HG03108 (cell line): ENCODE results near the gene CYB561D1.

ENCODE experiments used
- ATAC-seq: cut with Tn5 transposase; IDR thresholded peaks from one replicate; pipeline ENCODE4 v1.9.1; 2021; ENCODE audit warnings: moderate library complexity; ENCODE audit not compliant: unreplicated experiment

CYB561D1 gene

DNA sequence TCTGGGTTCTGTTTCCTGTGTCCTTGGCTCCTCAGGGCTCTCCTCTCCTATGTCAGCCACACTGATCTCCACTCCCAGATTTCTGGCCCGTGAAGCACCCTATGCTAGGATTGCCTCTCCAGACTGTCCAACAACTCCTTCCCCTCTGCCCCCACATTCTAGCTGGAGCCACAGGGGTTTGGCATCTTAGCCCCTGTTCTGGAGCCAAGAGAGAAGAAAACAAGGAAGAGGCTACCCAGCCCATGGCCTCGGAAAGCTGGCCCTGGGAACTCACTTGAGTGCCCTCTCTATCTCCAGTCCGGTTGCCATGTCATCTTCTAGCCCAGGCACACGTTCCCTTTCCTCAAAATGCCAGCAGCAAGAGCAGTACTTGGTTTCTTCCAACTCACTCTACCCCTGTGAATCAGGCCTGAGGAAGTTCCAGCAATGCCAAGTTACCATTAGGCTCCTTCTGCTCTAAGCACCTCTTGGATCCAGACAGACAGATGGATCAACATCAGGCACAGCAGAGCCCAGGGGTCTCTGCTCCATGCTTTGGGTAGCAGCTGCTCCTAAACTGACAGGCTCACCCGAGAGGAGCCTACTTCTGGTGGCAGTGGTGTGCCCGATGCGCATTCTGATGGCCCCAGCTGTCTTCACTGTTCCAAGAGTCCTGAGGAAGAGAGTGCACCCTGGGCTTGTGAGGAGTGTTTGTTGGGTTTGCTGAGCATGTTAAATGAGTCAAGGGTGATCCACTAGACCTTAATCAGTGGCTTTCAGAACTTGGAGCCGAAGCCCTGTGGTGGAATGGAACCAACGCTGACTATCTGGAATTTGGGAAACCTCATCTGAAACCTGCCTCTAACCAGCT lies 34.2 kb downstream of the CYB561D1 start:
- ATAC-seq = no peak

DNA sequence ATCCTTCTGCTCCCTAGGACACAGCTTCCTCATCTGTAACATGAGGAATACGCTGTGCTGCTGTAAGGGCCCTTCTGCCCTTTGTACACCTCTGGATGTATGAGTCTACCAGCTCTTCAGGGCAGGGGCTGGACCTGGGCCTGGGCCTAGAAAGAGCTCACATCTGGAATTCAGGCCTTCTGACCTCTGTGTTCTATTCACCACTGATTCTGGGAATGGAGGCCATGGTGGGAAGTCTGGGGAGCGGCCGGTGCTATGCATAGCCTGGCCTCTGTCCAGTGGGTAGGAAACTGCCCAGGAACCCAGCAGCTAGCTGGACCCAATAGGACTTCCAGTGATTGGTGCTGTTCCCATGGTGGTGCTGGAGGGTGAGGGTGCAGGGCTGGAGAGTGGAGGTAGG lies 34.8 kb downstream of the CYB561D1 start:
- no peak for ATAC-seq

DNA sequence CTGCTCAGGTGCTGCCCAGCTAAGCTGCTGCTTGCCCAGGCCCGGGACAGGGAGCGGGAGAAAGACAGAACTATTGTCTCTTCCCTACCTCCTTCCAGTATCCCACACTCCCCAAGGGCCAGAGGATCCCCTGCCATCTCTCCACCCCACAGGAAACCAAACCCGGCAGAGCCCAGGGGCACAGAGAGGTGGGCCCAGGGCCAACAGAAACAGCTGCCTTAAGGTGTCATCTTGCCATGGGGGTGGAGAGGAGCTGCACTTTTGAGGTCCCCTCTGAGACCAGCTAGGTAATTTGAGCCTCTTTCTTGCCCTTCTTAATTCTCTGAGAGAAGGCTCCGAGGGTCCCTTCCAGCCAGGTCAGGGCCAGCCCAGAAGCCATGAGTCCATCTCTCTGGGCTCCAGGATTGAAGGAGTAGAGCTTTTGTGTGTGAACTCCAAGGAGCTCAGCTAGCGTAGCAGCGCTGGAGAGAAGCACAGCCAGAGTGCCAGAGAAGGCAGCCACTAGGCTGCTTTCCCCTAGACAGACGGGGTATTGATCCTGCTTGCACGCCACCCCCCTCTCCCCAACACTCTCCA lies 36.1 kb downstream of the CYB561D1 start:
- no peak for ATAC-seq

DNA sequence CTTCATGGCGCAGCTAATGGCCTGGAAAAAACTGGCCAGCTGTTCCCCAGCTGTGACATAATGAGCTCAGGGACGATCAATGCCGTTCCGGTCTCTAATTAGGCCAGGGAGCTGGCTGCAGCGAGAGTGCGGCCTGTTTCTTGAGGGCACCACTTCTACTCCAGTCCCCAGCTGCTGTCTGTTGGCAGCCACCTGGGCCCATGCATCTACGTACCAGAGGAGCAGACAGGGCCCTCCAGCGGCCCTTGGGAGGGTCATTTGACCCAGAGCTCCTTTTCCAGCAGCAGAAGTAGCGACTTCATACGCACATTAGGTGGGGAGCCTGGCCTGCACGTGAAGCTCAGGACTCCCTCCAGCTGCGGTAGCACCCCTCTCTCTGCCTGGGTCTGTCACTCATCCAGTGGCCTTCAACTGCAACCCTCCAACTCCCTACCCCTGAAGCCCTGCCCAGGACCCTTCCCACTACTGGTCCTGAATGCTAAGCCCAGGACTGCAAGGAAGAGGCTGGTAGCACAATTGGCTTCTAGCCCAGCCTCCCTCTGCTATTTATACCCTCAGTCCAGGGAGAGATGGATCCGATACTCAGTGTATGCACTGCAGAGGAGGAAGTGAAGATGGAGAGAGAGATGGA lies 36.7 kb downstream of the CYB561D1 start:
- ATAC-seq = no peak

DNA sequence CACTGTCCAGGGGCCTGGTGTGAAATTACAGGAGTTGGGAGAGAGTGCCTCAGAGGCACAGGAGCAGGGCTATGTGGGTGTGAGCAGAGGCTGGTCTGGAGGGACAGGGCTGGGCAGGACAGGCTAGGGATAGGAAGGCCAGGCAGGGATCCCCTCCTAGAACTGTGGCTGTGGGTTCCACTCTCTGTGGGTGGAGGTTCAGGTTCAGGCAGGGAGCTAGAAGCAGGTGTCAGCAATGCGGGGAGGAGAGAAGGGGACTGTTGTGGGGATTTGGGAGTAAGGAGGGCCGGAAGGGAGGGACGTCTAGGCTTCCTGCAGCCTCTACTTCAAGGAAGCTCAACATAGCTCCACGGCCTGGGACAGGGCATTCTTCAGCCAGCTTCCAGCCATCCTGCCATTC lies 37.5 kb downstream of the CYB561D1 start:
- ATAC-seq = no peak

DNA sequence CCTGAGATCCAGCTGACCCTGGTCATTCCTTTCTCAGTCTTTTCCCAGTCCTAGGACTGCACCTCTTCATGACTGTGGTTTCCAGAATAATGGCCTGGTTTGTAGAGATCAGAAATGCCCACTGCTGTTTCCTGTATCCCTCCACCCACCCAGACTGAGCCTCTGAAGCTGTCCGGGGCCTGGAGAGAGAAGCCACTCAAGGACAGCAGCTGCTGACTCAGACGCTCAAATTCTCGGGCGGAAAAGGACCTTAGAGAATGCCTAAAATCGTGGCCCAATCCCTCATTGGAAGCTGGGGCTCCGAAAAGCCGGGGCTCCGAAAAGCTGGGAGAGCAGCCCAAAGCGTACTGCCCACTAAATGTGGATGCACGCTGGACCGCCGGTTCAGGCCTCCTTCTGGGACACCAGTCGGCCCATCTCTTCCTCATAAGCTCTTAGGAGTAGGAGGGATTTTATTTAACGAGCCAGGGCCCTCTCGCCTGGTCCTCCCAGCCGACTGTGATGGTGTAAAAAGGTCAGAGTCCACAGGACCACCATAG lies 38.0 kb downstream of the CYB561D1 start:
- ATAC-seq = no peak

DNA sequence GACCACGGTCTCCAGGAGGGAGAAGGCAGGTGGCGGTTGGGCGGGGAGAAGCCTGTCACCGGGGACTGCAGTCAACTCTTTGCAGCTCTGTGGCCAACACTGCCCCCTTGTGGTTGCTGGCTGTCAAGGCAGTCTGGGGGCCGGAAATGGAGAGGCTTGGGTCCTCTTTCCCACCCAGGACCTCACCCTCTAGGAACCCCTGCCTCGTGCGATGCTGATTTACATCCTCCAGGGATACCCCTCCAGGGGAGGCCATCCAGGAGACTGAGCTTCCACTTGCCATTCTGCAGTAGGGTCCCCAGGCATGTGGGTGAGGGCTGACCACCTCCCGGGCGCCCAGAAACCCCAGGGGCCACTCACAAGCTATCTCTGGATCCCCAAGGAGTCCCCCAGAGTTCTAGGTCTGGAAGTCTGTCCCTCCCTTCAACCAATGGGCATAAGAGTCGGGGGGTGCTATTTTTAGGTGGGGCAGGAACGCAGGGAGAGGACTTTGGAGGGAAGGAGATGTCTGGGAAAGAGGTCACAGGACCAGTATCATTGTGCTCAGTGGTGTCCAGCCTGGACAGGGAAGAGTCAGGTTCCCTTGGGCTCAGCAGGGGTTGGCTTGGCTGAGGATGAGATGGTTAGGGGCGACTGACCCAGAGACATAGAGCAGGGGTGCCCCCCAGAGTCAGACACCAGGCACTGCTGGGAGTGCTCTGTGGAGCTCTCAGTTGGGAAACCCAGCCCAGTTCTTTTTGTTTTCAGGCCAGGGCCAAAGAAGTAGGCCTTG lies 38.7 kb downstream of the CYB561D1 start:
- peak; percentile 71 for ATAC-seq

DNA sequence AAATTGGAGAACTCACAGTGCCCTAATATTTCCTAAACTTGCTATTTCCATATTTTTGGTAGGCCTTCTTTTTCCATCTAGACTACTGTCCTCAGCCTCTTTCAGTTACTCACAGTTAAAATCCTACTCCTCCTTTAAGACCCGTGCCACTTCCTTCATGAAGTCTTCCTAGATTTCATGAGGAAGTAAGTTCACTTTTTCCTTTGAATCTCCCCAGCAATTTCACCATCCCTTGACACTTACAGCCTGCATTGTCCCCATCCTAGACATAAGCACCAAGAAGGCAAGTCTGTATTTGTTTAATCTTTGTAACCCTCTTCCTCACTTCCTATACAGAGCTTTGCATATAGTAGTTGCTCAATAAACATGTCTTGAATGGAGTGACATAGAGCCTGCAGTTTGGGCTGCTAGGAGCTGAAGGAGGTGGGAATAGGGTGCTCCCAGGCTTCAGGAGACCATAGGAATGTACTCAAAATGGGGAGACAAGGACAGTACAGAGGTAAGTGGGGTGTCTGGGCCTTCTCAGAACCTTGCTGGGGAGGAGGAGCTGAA lies 40.5 kb downstream of the CYB561D1 start:
- no peak for ATAC-seq

DNA sequence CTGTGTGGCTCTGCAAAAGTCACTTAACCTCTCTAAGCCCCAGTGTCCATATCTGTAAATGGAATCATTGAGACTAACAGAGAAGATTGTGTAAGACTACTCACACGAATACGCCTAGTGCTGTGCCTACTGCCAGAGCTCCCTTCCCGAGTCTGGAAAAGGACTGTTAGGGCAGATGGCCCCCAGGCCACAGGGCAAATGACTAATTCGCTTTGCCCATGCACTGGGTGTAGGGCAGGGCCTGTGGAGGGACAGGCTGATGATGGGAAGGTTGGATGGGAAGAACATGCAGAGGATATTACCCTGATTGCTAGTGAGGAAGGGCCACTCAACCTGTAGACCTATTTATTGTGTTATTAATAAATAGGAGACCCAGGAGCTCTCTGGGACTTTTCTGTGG lies 41.6 kb downstream of the CYB561D1 start:
- ATAC-seq = no peak

- no peak for ATAC-seq
Observed at GRCh38 chr1:109535971-109536491, 42.1 kb downstream of the CYB561D1 start.

DNA sequence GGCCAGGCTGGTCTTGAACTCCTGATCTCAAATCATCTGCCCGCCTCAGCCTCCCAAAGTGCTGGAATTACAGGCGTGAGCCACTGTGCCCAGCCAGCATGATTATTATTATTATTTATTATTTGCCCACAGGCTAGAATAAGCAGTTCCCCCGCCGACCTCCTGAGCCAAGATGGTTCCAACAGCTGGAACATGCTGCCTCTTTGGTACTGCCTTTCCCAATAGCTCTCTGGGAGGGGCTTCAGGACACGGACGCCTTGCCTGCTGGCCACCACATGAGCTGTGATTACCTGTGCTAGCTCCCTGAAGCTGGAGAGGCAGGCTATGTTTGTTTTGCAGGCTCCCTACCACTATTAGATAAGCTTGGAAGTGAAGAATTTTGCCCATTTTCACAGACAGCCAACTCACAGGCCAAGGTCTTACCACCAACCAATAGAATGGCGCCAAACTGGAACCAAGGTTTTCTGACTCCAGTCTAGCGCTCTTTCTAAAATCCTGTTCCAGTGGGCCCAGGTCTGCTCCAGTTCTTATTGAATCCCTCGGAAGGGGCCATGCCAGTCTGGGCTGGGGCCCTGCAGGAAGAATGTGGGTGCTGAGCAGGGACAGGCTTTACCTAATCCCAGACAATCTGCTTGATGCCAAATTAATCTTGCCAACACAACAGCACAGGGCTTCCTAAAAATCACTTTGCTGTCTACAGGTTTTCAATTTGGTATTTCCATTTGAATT lies 43.7 kb downstream of the CYB561D1 start:
- ATAC-seq = no peak

DNA sequence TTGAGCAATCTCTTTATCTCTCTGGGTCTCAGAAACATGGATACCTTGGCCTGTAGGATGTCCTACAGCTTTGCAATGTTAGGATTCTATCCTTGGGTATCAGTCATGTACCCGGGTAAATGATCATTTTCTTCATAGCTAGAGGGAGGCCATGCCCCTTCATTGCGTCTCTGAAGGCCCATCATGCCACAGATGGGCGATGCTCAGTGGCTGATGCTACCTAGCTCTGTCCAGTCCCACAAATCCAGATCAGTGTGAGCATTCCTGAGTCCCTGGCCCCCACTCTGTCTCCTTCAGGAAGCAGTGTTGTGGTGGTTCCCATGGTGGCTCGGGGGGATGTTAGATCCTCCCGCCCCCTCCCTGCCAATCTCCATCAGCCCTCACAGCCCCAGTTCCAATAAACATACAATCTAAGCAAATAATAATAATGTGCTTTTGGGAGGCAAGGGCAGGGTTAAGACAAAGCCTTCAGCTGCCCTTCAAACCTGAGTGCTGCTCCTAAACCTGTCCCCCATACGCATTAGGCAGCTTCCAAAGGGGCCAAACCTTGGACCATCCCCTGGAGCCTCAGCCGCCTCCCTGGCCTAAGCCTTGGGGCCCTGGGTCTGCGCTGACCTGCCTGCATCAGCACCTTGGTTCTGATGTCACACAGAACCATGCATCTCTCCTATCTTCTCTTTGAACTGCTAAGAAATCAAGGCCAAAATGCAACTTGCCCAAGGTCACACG lies 45.1 kb downstream of the CYB561D1 start:
- ATAC-seq = no peak

- ATAC-seq = no peak
Observed at GRCh38 chr1:109539676-109540075, 45.8 kb downstream of the CYB561D1 start, which contains the start of gene GPR61. GPR61 (plus strand) TSS chr1:109539872; CDS start chr1:109543023, 3,151 bp downstream.

GRCh38 chr1:109541102-109541501 lies 47.2 kb downstream of the CYB561D1 start:
- ATAC-seq = no peak

GRCh38 chr1:109542657-109543056 lies 48.8 kb downstream of the CYB561D1 start:
- ATAC-seq = no peak

DNA sequence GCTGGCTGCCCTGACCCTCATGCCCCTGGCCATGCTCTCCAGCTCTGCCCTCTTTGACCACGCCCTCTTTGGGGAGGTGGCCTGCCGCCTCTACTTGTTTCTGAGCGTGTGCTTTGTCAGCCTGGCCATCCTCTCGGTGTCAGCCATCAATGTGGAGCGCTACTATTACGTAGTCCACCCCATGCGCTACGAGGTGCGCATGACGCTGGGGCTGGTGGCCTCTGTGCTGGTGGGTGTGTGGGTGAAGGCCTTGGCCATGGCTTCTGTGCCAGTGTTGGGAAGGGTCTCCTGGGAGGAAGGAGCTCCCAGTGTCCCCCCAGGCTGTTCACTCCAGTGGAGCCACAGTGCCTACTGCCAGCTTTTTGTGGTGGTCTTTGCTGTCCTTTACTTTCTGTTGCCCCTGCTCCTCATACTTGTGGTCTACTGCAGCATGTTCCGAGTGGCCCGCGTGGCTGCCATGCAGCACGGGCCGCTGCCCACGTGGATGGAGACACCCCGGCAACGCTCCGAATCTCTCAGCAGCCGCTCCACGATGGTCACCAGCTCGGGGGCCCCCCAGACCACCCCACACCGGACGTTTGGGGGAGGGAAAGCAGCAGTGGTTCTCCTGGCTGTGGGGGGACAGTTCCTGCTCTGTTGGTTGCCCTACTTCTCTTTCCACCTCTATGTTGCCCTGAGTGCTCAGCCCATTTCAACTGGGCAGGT lies 49.5 kb downstream of the CYB561D1 start:
- ATAC-seq = no peak

- no peak for ATAC-seq
Observed at GRCh38 chr1:109543988-109544735, 50.3 kb downstream of the CYB561D1 start.
